ENCODE data around the gene KIAA1671.

Gene KIAA1671

GRCh38 chr22:25086902-25087282 lies 134.4 kb downstream of the KIAA1671 start:
- Histone ChIP-seq H3K36me3 (ENCODE audit: low read length) (no peaks in the 10 kb centered on the region), H3K9me3 (ENCODE audit: insufficient read depth, low read length) (no peaks in the 10 kb centered on the region), H4K20me1 (ENCODE audit: low read depth, low read length) (no peaks in the 10 kb centered on the region), H3K9ac (ENCODE audit: low read length) (no peak overlapping the region), H3K79me2 (ENCODE audit: insufficient read depth, low read length) (no peaks in the 10 kb centered on the region), H3K4me2 (ENCODE audit: low read depth, low read length, poor library complexity, severe bottlenecking) (no peak overlapping the region), H3K9me2 (replicated peaks; ENCODE audit: insufficient read depth, low read length) (no peaks in the 10 kb centered on the region), H3K27me3 (ENCODE audit: low read length) (no peaks in the 10 kb centered on the region), H3K27ac (ENCODE audit: low read depth, low read length) (no peak overlapping the region), H3F3A (ENCODE audit: insufficient read depth) (no peaks in the 10 kb centered on the region), H2AFZ (ENCODE audit: low read depth, low read length, severe bottlenecking) (no peak overlapping the region), H3K4me3 (ENCODE audit: insufficient read depth, low read length, poor library complexity, severe bottlenecking) (no peak overlapping the region)
- TF ChIP-seq CTCF (IDR thresholded peaks at IDR 0.05; ENCODE audit: insufficient read depth, low read length, poor library complexity, severe bottlenecking) = no peak
- no peak for TF ChIP-seq EZH2phosphoT487 (conservative IDR thresholded peaks at IDR 0.05; ENCODE audit: low read length)

GRCh38 chr22:25090225-25090890 lies 137.8 kb downstream of the KIAA1671 start:
- no peak overlapping the region for H3K4me2 ChIP-seq (ENCODE audit: low read depth, low read length, poor library complexity, severe bottlenecking)
- no peak overlapping the region for H3K4me3 ChIP-seq (ENCODE audit: insufficient read depth, low read length, poor library complexity, severe bottlenecking)
- H4K20me1 ChIP-seq (ENCODE audit: low read depth, low read length) = no peaks in the 10 kb centered on the region
- H3K79me2 ChIP-seq (ENCODE audit: insufficient read depth, low read length) = no peaks in the 10 kb centered on the region
- H2AFZ ChIP-seq (ENCODE audit: low read depth, low read length, severe bottlenecking) = no peak overlapping the region
- no peak overlapping the region for H3K27ac ChIP-seq (ENCODE audit: low read depth, low read length)
- H3K9me3 ChIP-seq (ENCODE audit: insufficient read depth, low read length) = no peaks in the 10 kb centered on the region
- no peaks in the 10 kb centered on the region for H3F3A ChIP-seq (ENCODE audit: insufficient read depth)
- no peaks in the 10 kb centered on the region for H3K9me2 ChIP-seq (replicated peaks; ENCODE audit: insufficient read depth, low read length)
- H3K36me3 ChIP-seq (ENCODE audit: low read length) = no peaks in the 10 kb centered on the region
- TF ChIP-seq CTCF (IDR thresholded peaks at IDR 0.05; ENCODE audit: insufficient read depth, low read length, poor library complexity, severe bottlenecking) = no peak
- no peak for TF ChIP-seq EZH2phosphoT487 (conservative IDR thresholded peaks at IDR 0.05; ENCODE audit: low read length)
- no peak overlapping the region for H3K9ac ChIP-seq (ENCODE audit: low read length)
- H3K27me3 ChIP-seq (ENCODE audit: low read length) = no peaks in the 10 kb centered on the region

GRCh38 chr22:25091458-25091857 lies 138.9 kb downstream of the KIAA1671 start:
- no peaks in the 10 kb centered on the region for H3F3A ChIP-seq (ENCODE audit: insufficient read depth)
- H3K4me2 ChIP-seq (ENCODE audit: low read depth, low read length, poor library complexity, severe bottlenecking) = no peak overlapping the region
- no peaks in the 10 kb centered on the region for H3K27me3 ChIP-seq (ENCODE audit: low read length)
- no peak overlapping the region for H3K9ac ChIP-seq (ENCODE audit: low read length)
- no peaks in the 10 kb centered on the region for H3K9me2 ChIP-seq (replicated peaks; ENCODE audit: insufficient read depth, low read length)
- H3K36me3 ChIP-seq (ENCODE audit: low read length) = no peaks in the 10 kb centered on the region
- H2AFZ ChIP-seq (ENCODE audit: low read depth, low read length, severe bottlenecking) = no peak overlapping the region
- TF ChIP-seq EZH2phosphoT487 (conservative IDR thresholded peaks at IDR 0.05; ENCODE audit: low read length) (no peak), CTCF (IDR thresholded peaks at IDR 0.05; ENCODE audit: insufficient read depth, low read length, poor library complexity, severe bottlenecking) (no peak)
- H3K27ac ChIP-seq (ENCODE audit: low read depth, low read length) = no peak overlapping the region
- H3K79me2 ChIP-seq (ENCODE audit: insufficient read depth, low read length) = no peaks in the 10 kb centered on the region
- no peaks in the 10 kb centered on the region for H3K9me3 ChIP-seq (ENCODE audit: insufficient read depth, low read length)
- H4K20me1 ChIP-seq (ENCODE audit: low read depth, low read length) = no peaks in the 10 kb centered on the region
- H3K4me3 ChIP-seq (ENCODE audit: insufficient read depth, low read length, poor library complexity, severe bottlenecking) = no peak overlapping the region

Data from SU-DHL-6 (cell line).